ENCODE results near the gene ACAD10. TPM values are rescaled to one million over a fixed set of nuclear protein-coding genes. Genes with fewer than 3 reads are reported as not detected.
A peak's percentile ranks its signal among the peaks of the same experiment; 100 is the strongest.
"Not testable (repeated sequence)": the region's sequence is repeated elsewhere in the genome, so short reads cannot be mapped to it uniquely, and the experiment has no call there.

Gene ACAD10
- total RNA-seq, 1 experiment from 2014 or later, result 29.1 TPM

- Mint-ChIP-seq H3K27me3 (ENCODE audit: low read depth) (peaks cover 12% of the 10 kb centered on the region), H3K9me3 (no peaks in the 10 kb centered on the region), H3K4me3 (no peak overlapping the region), H3K4me1 (peaks cover 25% of the 10 kb centered on the region), H3K36me3 (no peaks in the 10 kb centered on the region; the same call in 1 of the 2 replicates), H3K27ac (peak overlapping the region; percentile 79; the same call in 1 of the 2 replicates)
- ATAC-seq (no peak), DNase-seq (ENCODE audit: low spot score) (no peak)
- ChIA-PET POLR2A (no interaction called here), CTCF (interaction anchor here (0.5 to 3.3 kb wide), 2 partner anchors 16 to 52 kb away, joined by 3 to 19 read pairs; no protein-coding TSS in a partner anchor)
- TF ChIP-seq ZSCAN18 (CRISPR knock-in tag; IDR thresholded peaks at IDR 0.05), result no peak
- no peak for TF ChIP-seq E2F5 (CRISPR knock-in tag; IDR thresholded peaks at IDR 0.05)
- no peak for TF ChIP-seq OVOL2 (CRISPR knock-in tag; IDR thresholded peaks at IDR 0.05; ENCODE audit: borderline replicate concordance)
- no peak for TF ChIP-seq JAZF1 (CRISPR knock-in tag; IDR thresholded peaks at IDR 0.05)
- TF ChIP-seq SMAD3 (CRISPR knock-in tag; IDR thresholded peaks at IDR 0.05; ENCODE audit: borderline replicate concordance), result no peak
- TF ChIP-seq MAX (CRISPR knock-in tag; IDR thresholded peaks at IDR 0.05), result no peak
Observed at GRCh38 chr12:111761099-111761498, 75.2 kb downstream of the ACAD10 start.

GRCh38 chr12:111761706-111762105, 75.9 kb downstream of the ACAD10 start:
- ChIA-PET POLR2A (interaction anchor here (0.7 kb wide), 1 partner anchor 53 kb away, joined by 3 read pairs; no protein-coding TSS in a partner anchor), CTCF (interaction anchor here (3.3 kb wide), 1 partner anchor 51 kb away, joined by 19 read pairs; no protein-coding TSS in a partner anchor)
- Mint-ChIP-seq H3K4me1 (peaks cover 28% of the 10 kb centered on the region), H3K27me3 (ENCODE audit: low read depth) (peaks cover 16% of the 10 kb centered on the region), H3K36me3 (no peaks in the 10 kb centered on the region; the same call in 1 of the 2 replicates), H3K9me3 (no peaks in the 10 kb centered on the region), H3K4me3 (no peak overlapping the region), H3K27ac (peak overlapping the region; percentile 91)
- DNase-seq (ENCODE audit: low spot score) (no peak), ATAC-seq (no peak)
- TF ChIP-seq FOXJ3 (CRISPR knock-in tag; IDR thresholded peaks at IDR 0.05; ENCODE audit: borderline replicate concordance) (no peak), ZNF138 (CRISPR knock-in tag; conservative IDR thresholded peaks at IDR 0.05) (no peak), HMGXB4 (CRISPR knock-in tag; IDR thresholded peaks at IDR 0.05) (no peak), GABPB1 (CRISPR knock-in tag; IDR thresholded peaks at IDR 0.05) (no peak), EMX1 (CRISPR knock-in tag; IDR thresholded peaks at IDR 0.05) (no peak), ZNF317 (CRISPR knock-in tag; IDR thresholded peaks at IDR 0.05; ENCODE audit: borderline replicate concordance, low read depth) (no peak), NR3C1 (CRISPR knock-in tag; conservative IDR thresholded peaks at IDR 0.05; ENCODE audit: low read depth) (no peak), ATF1 (CRISPR knock-in tag; IDR thresholded peaks at IDR 0.05) (no peak), ZSCAN18 (CRISPR knock-in tag; IDR thresholded peaks at IDR 0.05) (no peak), ZNF512 (CRISPR knock-in tag; IDR thresholded peaks at IDR 0.05; ENCODE audit: borderline replicate concordance) (no peak), MXD4 (CRISPR knock-in tag; IDR thresholded peaks at IDR 0.05; ENCODE audit: borderline replicate concordance) (no peak), ZNF281 (CRISPR knock-in tag; IDR thresholded peaks at IDR 0.05) (no peak), SMAD3 (CRISPR knock-in tag; IDR thresholded peaks at IDR 0.05; ENCODE audit: borderline replicate concordance) (no peak), ZNF396 (CRISPR knock-in tag; IDR thresholded peaks at IDR 0.05; ENCODE audit: borderline replicate concordance) (no peak)

GRCh38 chr12:111763552-111763951, 77.7 kb downstream of the ACAD10 start:
- ATAC-seq; H3K4me3 Mint-ChIP-seq; H3K27ac Mint-ChIP-seq; H3K36me3 Mint-ChIP-seq; DNase-seq (ENCODE audit: low spot score); H3K9me3 Mint-ChIP-seq: not testable (repeated sequence)
- ChIA-PET POLR2A (interaction anchor here (0.7 to 0.9 kb wide), 2 partner anchors 23 to 78 kb away, joined by 3 to 6 read pairs; partner anchors contain the start of genes ACAD10 and BRAP), CTCF (interaction anchor here (1.0 to 1.6 kb wide), 4 partner anchors 11 to 71 kb away, joined by 3 to 4 read pairs (median 3); no protein-coding TSS in a partner anchor)
- peaks cover 27% of the 10 kb centered on the region for H3K27me3 Mint-ChIP-seq (ENCODE audit: low read depth)
- peaks cover 26% of the 10 kb centered on the region for H3K4me1 Mint-ChIP-seq
